D721Med (cell line): ENCODE measurements around the gene CAMK1D.
"Not testable (repeated sequence)": the region's sequence is repeated elsewhere in the genome, so short reads cannot be mapped to it uniquely, and the experiment has no call there.

Experiments used
- DNase-seq: peaks from one replicate; pipeline ENCODE4 v3.0.0; 2011; ENCODE audit warnings: low spot score; ENCODE audit not compliant: insufficient read length
- FAIRE-seq: peaks from 2 replicates; lab custom pipeline; 2011; peaks lifted over from hg19 to GRCh38; lab: Jason Lieb, UNC
- CTCF ChIP-seq: IDR thresholded peaks from 2 replicates; pipeline ENCODE4 v1.5.1; 2012; ENCODE audit warnings: mild to moderate bottlenecking, control low read depth; ENCODE audit not compliant: insufficient read depth; ENCODE audit errors: missing control alignments

The CAMK1D gene

GRCh38 chr10:12333380-12334185, 15.8 kb upstream of the CAMK1D start:
- DNase-seq (no peak), FAIRE-seq (no peak)
- no peak for TF ChIP-seq CTCF

GRCh38 chr10:12334186-12334530, 15.2 kb upstream of the CAMK1D start:
- TF ChIP-seq CTCF, result no peak
- DNase-seq (no peak), FAIRE-seq (no peak)

- FAIRE-seq, DNase-seq: not testable (repeated sequence)
Measured at GRCh38 chr10:12335169-12335568, 14.2 kb upstream of the CAMK1D start.

- FAIRE-seq (no peak), DNase-seq (no peak)
- no peak for TF ChIP-seq CTCF
Measured at GRCh38 chr10:12337453-12338372, 11.6 kb upstream of the CAMK1D start.

- TF ChIP-seq CTCF, result no peak
- DNase-seq (no peak), FAIRE-seq (no peak)
Measured at GRCh38 chr10:12338981-12339380, 10.4 kb upstream of the CAMK1D start.

GRCh38 chr10:12340371-12340770, 9.0 kb upstream of the CAMK1D start:
- DNase-seq (no peak), FAIRE-seq (no peak)
- TF ChIP-seq CTCF, result no peak

- TF ChIP-seq CTCF, result no peak
- DNase-seq, result no peak
- FAIRE-seq, result no peak
Measured at GRCh38 chr10:12340937-12341336, 8.4 kb upstream of the CAMK1D start.
